HG02970 (cell line): Measurements from ENCODE around the gene GAB1.

Source experiments
- ATAC-seq: cut with Tn5 transposase; IDR thresholded peaks from one replicate; pipeline ENCODE4 v1.9.1; 2021; ENCODE audit warnings: mild to moderate bottlenecking, moderate library complexity, moderate number of reproducible peaks; ENCODE audit not compliant: unreplicated experiment, low FRiP score

GAB1 gene

DNA sequence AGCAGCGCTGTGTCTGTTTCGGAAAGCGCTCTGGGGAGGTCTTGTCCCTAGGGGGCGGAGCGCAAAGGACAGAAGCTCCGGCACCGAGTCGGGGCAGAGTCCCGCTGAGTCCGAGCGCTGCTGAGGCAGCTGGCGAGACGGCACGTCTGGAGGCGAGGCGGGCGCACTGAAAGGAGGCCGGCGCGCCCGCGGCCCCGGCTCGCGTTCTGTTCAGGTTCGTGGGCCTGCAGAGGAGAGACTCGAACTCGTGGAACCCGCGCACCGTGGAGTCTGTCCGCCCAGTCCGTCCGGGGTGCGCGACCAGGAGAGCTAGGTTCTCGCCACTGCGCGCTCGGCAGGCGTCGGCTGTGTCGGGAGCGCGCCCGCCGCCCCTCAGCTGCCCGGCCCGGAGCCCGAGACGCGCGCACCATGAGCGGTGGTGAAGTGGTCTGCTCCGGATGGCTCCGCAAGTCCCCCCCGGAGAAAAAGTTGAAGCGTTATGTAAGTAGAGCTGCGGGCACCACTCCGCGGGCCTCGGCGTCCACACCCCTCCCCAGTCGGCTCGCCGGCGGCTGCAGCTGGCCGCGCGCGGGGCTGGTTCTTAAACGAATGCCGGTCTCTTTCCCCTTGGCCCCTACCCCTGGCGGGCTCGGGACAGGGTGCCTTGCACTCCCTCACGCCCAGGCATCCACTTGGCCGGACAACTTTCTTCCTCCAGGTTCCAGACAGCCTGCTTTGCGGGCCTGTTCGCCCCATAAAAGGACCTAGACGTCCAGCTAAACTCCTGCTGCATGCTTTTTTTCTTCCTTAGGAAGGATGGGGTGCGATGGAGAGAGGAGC is at the start of gene GAB1:
Gene GAB1 (plus strand): TSS at position 96 of the 819 bp plus-strand sequence. CDS start 313 bp downstream, at position 409.
- ATAC-seq, result peak; percentile 71

- ATAC-seq, result no peak
These were observed 49.1 kb upstream of the GAB1 start for GRCh38 chr4:143287572-143287923.

DNA sequence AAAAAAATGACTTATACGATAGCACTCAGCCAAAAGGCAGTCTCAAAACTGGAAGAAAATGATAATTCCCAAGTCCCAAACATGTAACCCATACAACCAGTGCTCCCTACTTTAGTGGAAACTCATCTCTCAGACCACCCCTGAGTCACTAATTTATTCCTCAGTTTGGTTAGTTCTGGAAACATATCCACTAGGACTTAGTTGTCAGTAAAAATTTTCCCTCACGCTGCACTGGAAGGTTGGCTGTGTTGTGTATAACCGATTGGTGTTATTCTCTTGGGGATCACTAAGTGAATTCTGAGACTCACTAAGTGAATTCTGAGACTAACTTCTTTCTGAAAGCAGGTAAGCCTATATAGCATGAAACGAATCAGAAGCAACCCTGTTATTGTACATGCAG is 48.5 kb upstream of the GAB1 start:
- no peak for ATAC-seq

- ATAC-seq, result no peak
These were observed 47.3 kb upstream of the GAB1 start for GRCh38 chr4:143289370-143289769.

DNA sequence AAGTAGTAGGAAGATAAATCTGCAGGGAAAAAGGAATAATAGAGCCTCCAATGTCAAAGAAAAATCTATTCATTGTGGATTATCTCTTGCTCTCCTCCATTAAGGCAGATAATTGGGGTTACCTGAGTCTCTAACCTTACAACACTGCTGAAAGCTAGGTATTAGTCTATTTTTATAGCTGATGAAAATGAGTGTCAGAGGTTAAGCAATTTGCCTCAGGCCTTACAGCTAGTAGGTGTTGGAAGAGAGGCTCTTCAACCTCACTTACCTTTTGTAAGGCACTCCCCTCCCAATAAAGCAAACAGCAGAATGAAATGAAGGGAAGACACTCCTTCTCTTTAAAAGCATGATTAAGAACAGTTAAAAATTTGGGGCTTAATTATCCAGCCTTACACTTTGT is 45.4 kb upstream of the GAB1 start:
- ATAC-seq, result no peak

GRCh38 chr4:143292858-143293257 is 43.8 kb upstream of the GAB1 start:
- ATAC-seq, result no peak

DNA sequence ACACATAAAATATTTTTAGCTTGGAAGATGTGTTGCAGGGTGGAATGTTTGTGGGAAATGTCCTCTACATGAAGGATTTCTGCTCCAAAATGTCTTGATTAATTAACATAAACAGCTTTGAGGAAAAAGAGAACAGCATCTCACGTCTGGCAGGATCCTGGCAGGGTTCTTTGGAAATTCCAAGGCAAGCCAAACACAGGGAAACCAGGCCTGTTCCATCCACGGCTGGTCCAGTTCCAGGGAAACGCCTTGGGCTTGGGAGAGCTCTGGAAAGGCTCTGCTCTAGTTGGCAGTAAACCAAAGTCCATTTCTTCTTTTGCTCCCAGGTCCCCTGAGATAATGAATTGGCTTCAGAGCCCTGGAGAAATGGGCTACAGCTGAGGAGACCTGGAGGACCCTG is 42.4 kb upstream of the GAB1 start:
- ATAC-seq, result no peak

DNA sequence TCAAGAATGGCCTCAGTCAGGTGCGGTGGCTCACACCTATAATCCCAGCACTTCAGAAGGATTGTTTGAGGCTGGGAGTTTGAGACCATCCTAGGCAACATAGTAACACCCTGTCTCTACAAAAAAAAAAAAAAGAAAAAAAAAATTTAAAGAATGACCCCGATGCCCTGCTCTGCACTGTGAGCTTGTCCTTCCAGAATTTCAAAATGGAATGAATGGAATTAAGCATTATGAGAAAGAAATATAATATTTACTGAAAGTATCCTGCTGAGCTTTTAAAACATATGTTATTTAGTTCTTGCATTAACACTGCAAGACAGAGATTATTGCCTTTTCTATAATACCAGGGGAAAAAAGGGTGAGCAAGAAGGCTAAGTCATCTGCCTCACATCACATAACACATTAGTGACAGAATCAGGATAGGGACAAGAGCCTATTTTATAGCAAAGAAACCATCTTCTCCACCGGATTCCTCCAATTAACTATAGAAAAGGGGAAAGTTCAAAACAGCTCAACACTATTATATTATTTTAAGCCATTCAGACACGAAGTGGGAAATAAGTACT is 41.9 kb upstream of the GAB1 start:
- no peak for ATAC-seq

DNA sequence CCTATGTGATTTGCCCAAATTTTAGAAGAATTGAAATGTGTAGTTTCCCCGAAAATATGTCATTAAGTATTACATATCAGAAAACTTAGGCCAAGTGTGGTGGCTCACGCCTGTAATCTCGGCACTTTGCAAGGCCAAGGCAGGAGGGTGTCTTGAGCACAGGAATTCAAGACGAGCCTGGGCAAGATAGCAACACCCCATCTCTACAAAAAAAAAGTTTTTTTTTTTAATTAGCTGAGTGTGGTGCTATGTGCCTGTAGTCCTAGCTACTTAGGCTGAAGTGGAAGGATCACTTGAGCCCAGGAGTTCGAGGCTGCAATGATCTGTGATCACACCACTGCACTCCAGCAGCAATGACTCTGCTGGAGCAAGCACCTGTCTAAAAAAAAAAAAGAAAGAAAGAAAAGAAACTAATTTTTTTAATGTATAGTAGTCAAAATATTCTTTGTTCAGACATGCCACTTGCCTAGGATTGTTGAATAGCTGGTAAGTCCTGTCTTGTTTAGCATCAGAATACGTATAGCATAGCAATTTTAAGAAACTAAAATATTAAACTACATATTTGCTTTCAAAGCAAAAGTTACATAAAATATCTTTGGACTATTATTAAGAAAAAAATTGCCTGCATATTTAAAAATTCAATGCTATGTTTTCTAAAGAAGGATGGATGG is 40.1 kb upstream of the GAB1 start:
- ATAC-seq, result no peak

- no peak for ATAC-seq
These were observed 35.8 kb upstream of the GAB1 start for GRCh38 chr4:143300860-143301259.

DNA sequence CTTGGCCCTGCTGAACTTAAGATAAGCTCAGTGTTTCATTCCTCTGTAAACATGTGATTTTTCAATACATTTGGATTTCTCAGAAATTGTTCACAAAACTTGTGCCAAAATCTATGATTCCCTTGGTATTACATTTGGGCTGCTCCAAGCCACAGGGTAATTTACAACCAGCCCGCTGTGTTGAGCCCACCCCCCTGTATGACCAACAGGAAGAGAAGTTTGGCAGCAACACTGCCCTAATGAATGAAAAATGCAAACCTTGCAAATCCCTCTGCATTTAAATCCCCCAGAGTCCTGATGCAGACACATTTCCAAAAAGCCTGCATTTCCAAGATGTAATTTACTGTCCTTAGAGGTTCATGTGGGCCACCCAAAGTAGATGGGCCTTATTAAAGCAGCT is 34.1 kb upstream of the GAB1 start:
- ATAC-seq, result no peak

- no peak for ATAC-seq
These were observed 29.9 kb upstream of the GAB1 start for GRCh38 chr4:143306788-143307187.

GRCh38 chr4:143307531-143307930 is 29.1 kb upstream of the GAB1 start:
- ATAC-seq, result no peak

- ATAC-seq, result no peak
These were observed 28.3 kb upstream of the GAB1 start for GRCh38 chr4:143308377-143308776.

DNA sequence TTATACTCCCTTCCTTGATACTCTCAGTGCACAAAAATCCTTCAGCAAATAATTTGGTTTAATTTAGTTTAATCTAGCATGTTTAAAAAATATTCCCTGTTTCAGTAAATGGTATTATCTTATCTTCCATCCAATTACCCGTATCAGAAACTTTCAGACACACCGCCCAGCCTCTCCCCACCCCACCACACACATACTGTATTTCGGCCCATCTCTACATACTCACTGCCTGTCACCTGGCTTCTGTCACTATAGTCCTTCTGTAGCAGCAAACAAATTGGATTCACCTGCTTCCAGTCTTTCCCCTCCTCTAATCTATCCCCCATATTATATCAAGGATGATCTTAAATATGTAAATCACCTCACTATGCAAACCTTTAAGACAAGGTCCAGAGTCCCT is 24.8 kb upstream of the GAB1 start:
- ATAC-seq, result no peak

GRCh38 chr4:143313521-143313920 is 23.2 kb upstream of the GAB1 start:
- no peak for ATAC-seq

DNA sequence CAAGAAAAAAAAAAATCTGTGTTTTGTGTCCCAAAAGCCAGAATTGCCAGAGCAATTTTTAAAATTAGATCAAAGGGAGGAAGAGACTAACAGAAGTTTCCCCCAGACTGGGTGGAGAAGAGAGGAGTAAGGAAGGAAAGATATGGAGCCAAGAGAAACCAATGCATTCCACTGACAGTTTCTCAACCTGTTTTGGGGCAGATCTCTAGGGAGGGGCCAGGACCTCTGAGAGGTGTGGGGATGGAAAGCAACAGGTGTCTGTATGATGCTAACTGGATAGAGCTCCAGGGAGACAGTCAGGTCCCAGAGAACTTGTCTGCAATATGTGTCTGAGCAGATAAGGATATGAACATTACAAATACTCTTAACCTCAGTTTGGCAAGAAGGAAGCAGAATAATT is 22.7 kb upstream of the GAB1 start:
- no peak for ATAC-seq

DNA sequence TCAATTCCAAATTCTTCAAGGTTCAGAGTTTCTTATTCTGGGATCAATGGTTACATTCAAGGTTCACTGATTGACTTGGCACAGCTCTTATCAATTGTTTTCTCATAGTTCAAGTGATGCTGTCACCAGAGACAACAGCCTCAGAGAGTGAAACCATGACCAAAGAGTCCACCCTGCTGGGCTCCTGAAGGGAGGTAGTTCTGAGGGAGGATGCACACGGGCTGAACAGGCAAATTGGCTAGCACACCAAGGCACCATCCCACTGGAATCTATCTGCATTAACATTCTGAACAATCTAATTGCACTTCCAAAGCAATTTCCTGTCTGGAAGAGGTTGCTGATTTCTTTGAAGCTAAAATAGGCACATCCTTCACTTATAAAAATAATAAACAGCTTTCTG is 16.6 kb upstream of the GAB1 start:
- ATAC-seq, result no peak

DNA sequence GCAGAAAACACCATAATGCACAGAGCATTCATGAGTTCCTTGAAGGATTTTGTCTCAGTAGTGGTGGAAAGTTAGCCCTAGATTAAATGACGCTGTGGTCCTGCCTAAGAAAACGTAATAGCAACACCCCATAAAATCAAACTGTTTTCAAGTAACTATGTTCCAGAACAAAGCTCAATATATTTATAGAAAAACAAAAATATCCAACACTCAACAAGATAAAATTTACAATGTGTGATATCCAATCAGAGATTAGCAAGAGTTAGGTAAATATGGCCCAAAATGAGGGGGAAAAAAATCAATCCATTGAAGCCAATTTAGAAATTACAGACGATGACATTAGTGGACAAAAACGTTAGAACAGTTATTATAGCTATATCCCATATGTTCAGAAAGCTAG is 9.9 kb upstream of the GAB1 start:
- no peak for ATAC-seq

GRCh38 chr4:143329985-143330384 is 6.7 kb upstream of the GAB1 start:
- no peak for ATAC-seq

GRCh38 chr4:143335979-143336780 is 496 bp upstream of the GAB1 start:
- ATAC-seq, result peak; percentile 49
